HCT116 (cell line): ENCODE measurements around the gene MAP4. TPM values are rescaled to one million over a fixed set of nuclear protein-coding genes. Genes with fewer than 3 reads are reported as not detected.

Experiments used
- ATAC-seq: fragments of 200-7000 bp; cut with Tn5 transposase; 2 replicates; pipeline ENCODE4 v1.9.1; 2020; ENCODE audit warnings: mild to moderate bottlenecking, moderate library complexity
- BruUV-seq: library from RNA; stranded (reverse); fragments of 400-500 nt; replicated peaks from 2 replicates; lab custom pipeline; 2021; lab: Mats Ljungman, UMichigan
- CTCF ChIA-PET: fragments of 300-600 bp; sonication (Branson Sonifier 250); formaldehyde crosslinking; loops from one replicate; lab custom pipeline; 2021; ENCODE audit warnings: antibody characterized with exemption; lab: Charles Lee
- POLR2A ChIA-PET: fragments of 300-600, 350-600 bp; sonication (Branson Sonifier 250); formaldehyde crosslinking; loops from one replicate; lab custom pipeline; 2021; ENCODE audit warnings: antibody characterized with exemption; lab: Charles Lee
- RAD21 ChIA-PET, 2 experiments: fragments of 300-600 bp; sonication (Branson Sonifier 250); formaldehyde crosslinking; loops; one replicate each; lab custom pipeline; 2023; ENCODE audit warnings: low total read pairs in 2 of 2; ENCODE audit not compliant: uncharacterized antibody in 2 of 2, unreplicated experiment in 2 of 2, low non-redundant PET in 1 of 2; lab: Charles Lee
- DNase-seq: peaks from one replicate; pipeline ENCODE4 v3.0.0-alpha.2; 2010; ENCODE audit warnings: low read depth, low spot score
- H2AFZ ChIP-seq: fragments of 200-600 bp; shearing (Covaris generic), sonication (generic); 2 replicates; pipeline ENCODE4 v1.6.1; 2017; ENCODE audit warnings: low read depth, mixed run types, mixed read lengths, antibody characterized with exemption, low read length; ENCODE audit not compliant: poor library complexity, severe bottlenecking
- H3K27ac ChIP-seq: 2 replicates; pipeline ENCODE4 v1.5.1; 2012; ENCODE audit warnings: low read depth, low read length
- H3K27me3 ChIP-seq: fragments of 200-600 bp; sonication (generic); 2 replicates; pipeline ENCODE4 v1.6.1; 2016; ENCODE audit warnings: mixed run types, low read length, mixed read lengths; ENCODE audit not compliant: insufficient read depth
- H3K36me3 ChIP-seq, 2 experiments: fragments of 200-500 bp in 1 of 2; fragments of 200-600 bp in 1 of 2; sonication (Bioruptor generic) in 1 of 2; sonication (generic) in 1 of 2; 2 replicates each; pipeline versions ENCODE4 v1.5.1 to v1.6.1; 2014 to 2016; ENCODE audit warnings: low read length in 2 of 2, inconsistent platforms in 1 of 2, mixed read lengths in 1 of 2, mixed run types in 1 of 2; ENCODE audit not compliant: insufficient read depth in 2 of 2, control insufficient read depth in 1 of 2
- H3K4me1 ChIP-seq, 2 experiments: fragments of 200-600 bp in 1 of 2; sonication (generic) in 1 of 2; 2 replicates each; pipeline versions ENCODE4 v1.5.1 to v1.6.1; 2012 to 2017; ENCODE audit warnings: low read length in 2 of 2, inconsistent platforms in 1 of 2, mild to moderate bottlenecking in 1 of 2, mixed read lengths in 1 of 2, mixed run types in 1 of 2, moderate library complexity in 1 of 2; ENCODE audit not compliant: insufficient read depth in 2 of 2, control insufficient read depth in 1 of 2
- H3K4me2 ChIP-seq: fragments of 200-600 bp; sonication (generic); 2 replicates; pipeline ENCODE4 v1.6.1; 2017; ENCODE audit warnings: mixed run types, low read length, mixed read lengths
- H3K4me3 ChIP-seq, 2 experiments: fragments of 200-600 bp in 1 of 2; sonication (generic) in 1 of 2; replicated peaks in 1 of 2; 2 replicates each; pipeline ENCODE4 v1.5.1; 2011 to 2016; ENCODE audit warnings: low read length in 2 of 2, control low read depth in 1 of 2, low read depth in 1 of 2, mild to moderate bottlenecking in 1 of 2, mixed read lengths in 1 of 2, mixed run types in 1 of 2
- H3K79me2 ChIP-seq: fragments of 200-600 bp; sonication (generic); 2 replicates; pipeline ENCODE4 v1.6.1; 2017; ENCODE audit warnings: mild to moderate bottlenecking, mixed run types, low read length, moderate library complexity, mixed read lengths; ENCODE audit not compliant: insufficient read depth
- H3K9ac ChIP-seq: fragments of 200-600 bp; sonication (generic); 2 replicates; pipeline ENCODE4 v1.6.1; 2016; ENCODE audit warnings: low read length, mixed read lengths
- H3K9me2 ChIP-seq: fragments of 200-600 bp; sonication (generic), shearing (Covaris generic); 2 replicates; pipeline ENCODE4 v1.6.1; 2017; ENCODE audit warnings: mixed run types, mild to moderate bottlenecking, moderate library complexity; ENCODE audit not compliant: insufficient read depth
- H3K9me3 ChIP-seq, 2 experiments: fragments of 200-500 bp in 1 of 2; fragments of 200-600 bp in 1 of 2; sonication (Bioruptor generic) in 1 of 2; sonication (generic) in 1 of 2; 2 replicates each; pipeline ENCODE4 v1.6.1; 2014 to 2017; ENCODE audit warnings: low read length in 2 of 2, mixed read lengths in 2 of 2, inconsistent platforms in 1 of 2, low read depth in 1 of 2, mild to moderate bottlenecking in 1 of 2, mixed run types in 1 of 2, moderate library complexity in 1 of 2; ENCODE audit not compliant: control insufficient read depth in 1 of 2, insufficient read depth in 1 of 2
- H4K20me1 ChIP-seq: fragments of 200-600 bp; sonication (generic), shearing (Covaris generic); 2 replicates; pipeline ENCODE4 v1.6.1; 2017; ENCODE audit warnings: mixed run types, mild to moderate bottlenecking, moderate library complexity; ENCODE audit not compliant: insufficient read depth
- ATF3 ChIP-seq: IDR thresholded peaks from 2 replicates; pipeline ENCODE4 v1.6.1; 2012
- CBX3 ChIP-seq: IDR thresholded peaks from 2 replicates; pipeline ENCODE4 v1.6.1; 2012; ENCODE audit warnings: low read depth
- ELF1 ChIP-seq: IDR thresholded peaks from 2 replicates; pipeline ENCODE4 v1.6.1; 2012; ENCODE audit warnings: low read depth, borderline replicate concordance
- EZH2 ChIP-seq: fragments of 200-600 bp; sonication (generic); IDR thresholded peaks from 2 replicates; pipeline ENCODE4 v1.6.1; 2017; ENCODE audit warnings: antibody characterized with exemption, mixed run types
- EZH2phosphoT487 ChIP-seq: fragments of 200-600 bp; IDR thresholded peaks from 2 replicates; pipeline ENCODE4 v1.6.1; 2018; ENCODE audit warnings: antibody characterized with exemption, borderline replicate concordance
- MAX ChIP-seq: IDR thresholded peaks from 2 replicates; pipeline ENCODE4 v1.6.1; 2012
- RAD21 ChIP-seq: IDR thresholded peaks from 2 replicates; pipeline ENCODE4 v1.6.1; 2012; ENCODE audit warnings: low read depth, mild to moderate bottlenecking
- SP1 ChIP-seq: IDR thresholded peaks from 2 replicates; pipeline ENCODE4 v1.6.1; 2012; ENCODE audit warnings: low read depth
- SRF ChIP-seq: IDR thresholded peaks from 2 replicates; pipeline ENCODE4 v1.6.1; 2012; ENCODE audit warnings: low read depth
- TCF7L2 ChIP-seq: IDR thresholded peaks from 2 replicates; pipeline ENCODE4 v1.7.0; 2011; ENCODE audit warnings: borderline replicate concordance, inconsistent platforms; ENCODE audit not compliant: insufficient read depth, insufficient read length; ENCODE audit errors: extremely low read depth
- YY1 ChIP-seq: IDR thresholded peaks from 2 replicates; pipeline ENCODE4 v1.6.1; 2011; ENCODE audit warnings: low read length, low read depth, moderate library complexity, mild to moderate bottlenecking; ENCODE audit not compliant: insufficient replicate concordance; ENCODE audit errors: extremely low read depth
- ZBTB33 ChIP-seq: IDR thresholded peaks from 2 replicates; pipeline ENCODE4 v1.6.1; 2011; ENCODE audit warnings: mild to moderate bottlenecking, low read length, moderate library complexity; ENCODE audit not compliant: insufficient replicate concordance; ENCODE audit errors: extremely low read depth
- ZNF274 ChIP-seq: fragments of 200-500 bp; sonication (Bioruptor generic); IDR thresholded peaks from 2 replicates; pipeline ENCODE4 v1.6.1; 2014; ENCODE audit warnings: mild to moderate bottlenecking, low read depth, low read length, inconsistent platforms
- intact Hi-C: fragments of 100-400 bp; cut with micrococcal nuclease; formaldehyde crosslinking; loops from 2 replicates; pipeline ENCODE4 v1.10.0; 2022
- total RNA-seq: library from RNA; stranded (reverse); gene quantifications from one replicate; pipeline ENCODE4 v1.2.1, GENCODE V29; 2021; ENCODE audit not compliant: unreplicated experiment

MAP4 gene
- total RNA-seq, 1 experiment from 2014 or later, result 200 TPM

- no peak for TF ChIP-seq TCF7L2
- no peak for TF ChIP-seq ZNF274
These were observed 37.8 kb downstream of the MAP4 start (continued) for GRCh38 chr3:47978386-47978785.

GRCh38 chr3:47976135-47976732 lies 40.0 kb downstream of the MAP4 start:
- no peak overlapping the region for H3K4me3 ChIP-seq
- intact Hi-C loops, result no loop called here
- H3K4me1 ChIP-seq, result no peaks in the 10 kb centered on the region
- ChIA-PET POLR2A (no interaction called here), CTCF (no interaction called here)
- H3K9me2 ChIP-seq, result no peaks in the 10 kb centered on the region
- H3K27ac ChIP-seq, result no peak overlapping the region
- H3K79me2 ChIP-seq, result peaks cover 37% of the 10 kb centered on the region
- no peaks in the 10 kb centered on the region for H3K36me3 ChIP-seq
- TF ChIP-seq RAD21 (no peak), YY1 (no peak), ZBTB33 (no peak), ELF1 (no peak), ZNF274 (no peak), MAX (no peak), SRF (no peak), EZH2 (no peak), EZH2phosphoT487 (no peak), SP1 (no peak), ATF3 (no peak), CBX3 (no peak)
- TF ChIP-seq, all 23 proteins: peak for 0
- H3K27me3 ChIP-seq, result no peaks in the 10 kb centered on the region
- TSS peak; percentile 25 for BruUV-seq
- no peak overlapping the region for H2AFZ ChIP-seq
- RAD21 ChIA-PET, result no interaction called here
- no peaks in the 10 kb centered on the region for H3K9me3 ChIP-seq
- H3K4me2 ChIP-seq, result no peak overlapping the region
- no peak for DNase-seq
- no peak overlapping the region for H3K9ac ChIP-seq
- no peak for ATAC-seq
- H4K20me1 ChIP-seq, result no peaks in the 10 kb centered on the region
